Activated T-cell treated with anti-CD3 and anti-CD28 coated beads for 24 hours (primary cell): ENCODE results near the gene SYT9.

Experiments used
- DNase-seq: peaks from one replicate; pipeline ENCODE4 v3.0.0-alpha.2; 2020; ENCODE audit warnings: low read depth

The SYT9 gene

GRCh38 chr11:7341551-7341950, 89.8 kb downstream of the SYT9 start:
- no peak for DNase-seq

GRCh38 chr11:7347611-7348431, 96.1 kb downstream of the SYT9 start:
- no peak for DNase-seq

GRCh38 chr11:7348432-7349304, 97.0 kb downstream of the SYT9 start:
- no peak for DNase-seq

- no peak for DNase-seq
These were observed 99.5 kb downstream of the SYT9 start for GRCh38 chr11:7351228-7351627.

GRCh38 chr11:7353100-7353499, 101.4 kb downstream of the SYT9 start:
- no peak for DNase-seq

GRCh38 chr11:7364660-7365059, 113.0 kb downstream of the SYT9 start:
- no peak for DNase-seq

- no peak for DNase-seq
These were observed 116.1 kb downstream of the SYT9 start for GRCh38 chr11:7367803-7368202.

GRCh38 chr11:7376386-7376785, 124.7 kb downstream of the SYT9 start:
- no peak for DNase-seq

GRCh38 chr11:7381937-7382336, 130.2 kb downstream of the SYT9 start:
- no peak for DNase-seq

- DNase-seq: no peak
These were observed 131.7 kb downstream of the SYT9 start for GRCh38 chr11:7383406-7383805.

GRCh38 chr11:7384691-7385090, 133.0 kb downstream of the SYT9 start:
- no peak for DNase-seq

- DNase-seq: no peak
These were observed 133.8 kb downstream of the SYT9 start for GRCh38 chr11:7385532-7385931.

GRCh38 chr11:7413961-7414915, 162.5 kb downstream of the SYT9 start:
- no peak for DNase-seq

GRCh38 chr11:7414973-7415817, 163.5 kb downstream of the SYT9 start:
- DNase-seq: no peak

GRCh38 chr11:7416080-7416479, 164.4 kb downstream of the SYT9 start:
- DNase-seq: no peak

- no peak for DNase-seq
These were observed 165.6 kb downstream of the SYT9 start for GRCh38 chr11:7417328-7417727.

- no peak for DNase-seq
These were observed 166.4 kb downstream of the SYT9 start for GRCh38 chr11:7418061-7418460.

GRCh38 chr11:7418906-7419305, 167.2 kb downstream of the SYT9 start:
- no peak for DNase-seq

- no peak for DNase-seq
These were observed 169.4 kb downstream of the SYT9 start for GRCh38 chr11:7421136-7421535.

- no peak for DNase-seq
These were observed 171.0 kb downstream of the SYT9 start for GRCh38 chr11:7422544-7423331.
